ENCODE results near the gene HDLBP. TPM values are rescaled to one million over a fixed set of nuclear protein-coding genes. Genes with fewer than 3 reads are reported as not detected.
A peak's percentile ranks its signal among the peaks of the same experiment; 100 is the strongest.

HDLBP gene
- total RNA-seq, 6 experiments from 2014 or later, result 991 to 1,153 (median 1,104) TPM

DNA sequence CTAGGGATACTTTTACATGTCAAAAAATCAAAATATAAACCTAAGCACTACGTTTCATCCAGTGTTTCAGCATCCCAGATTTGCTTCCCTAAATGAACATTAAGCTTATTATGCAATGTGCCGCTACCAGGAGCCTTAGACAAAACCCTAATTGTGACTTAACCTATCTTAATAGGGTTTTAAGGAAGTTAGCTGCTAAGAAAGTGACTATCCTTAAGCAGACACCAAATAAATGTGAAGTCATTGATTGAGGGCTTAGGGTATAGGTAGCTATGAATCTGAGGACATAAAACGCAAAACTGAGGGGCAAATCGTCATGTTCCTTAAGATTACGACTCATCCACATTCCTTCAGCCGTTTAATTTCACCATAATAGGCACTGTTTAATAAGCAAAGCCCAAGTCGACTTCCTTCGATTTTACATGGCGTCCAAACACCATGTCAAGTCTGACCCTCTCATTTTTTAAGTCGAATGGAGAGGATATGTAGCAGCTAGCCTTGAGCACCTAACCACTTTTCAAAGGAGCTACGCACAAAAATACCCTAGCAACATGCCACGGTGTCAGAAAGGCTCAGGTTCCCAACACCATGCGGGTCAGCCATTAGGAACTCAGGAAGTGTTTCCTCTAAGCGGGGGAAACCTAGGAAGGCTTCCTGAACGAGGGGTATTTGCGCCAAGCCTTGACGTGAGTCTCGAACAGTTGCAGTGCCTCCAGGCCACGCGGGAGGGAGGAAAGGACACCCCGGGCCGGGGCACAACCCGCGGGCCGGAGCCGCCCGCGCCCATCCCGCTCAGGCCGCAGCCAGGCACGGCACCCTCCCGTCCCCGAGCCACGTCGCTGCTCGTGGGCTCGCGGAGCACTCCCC, 1.0 kb downstream of the HDLBP start:
- TF ChIP-seq, protein P1, sequence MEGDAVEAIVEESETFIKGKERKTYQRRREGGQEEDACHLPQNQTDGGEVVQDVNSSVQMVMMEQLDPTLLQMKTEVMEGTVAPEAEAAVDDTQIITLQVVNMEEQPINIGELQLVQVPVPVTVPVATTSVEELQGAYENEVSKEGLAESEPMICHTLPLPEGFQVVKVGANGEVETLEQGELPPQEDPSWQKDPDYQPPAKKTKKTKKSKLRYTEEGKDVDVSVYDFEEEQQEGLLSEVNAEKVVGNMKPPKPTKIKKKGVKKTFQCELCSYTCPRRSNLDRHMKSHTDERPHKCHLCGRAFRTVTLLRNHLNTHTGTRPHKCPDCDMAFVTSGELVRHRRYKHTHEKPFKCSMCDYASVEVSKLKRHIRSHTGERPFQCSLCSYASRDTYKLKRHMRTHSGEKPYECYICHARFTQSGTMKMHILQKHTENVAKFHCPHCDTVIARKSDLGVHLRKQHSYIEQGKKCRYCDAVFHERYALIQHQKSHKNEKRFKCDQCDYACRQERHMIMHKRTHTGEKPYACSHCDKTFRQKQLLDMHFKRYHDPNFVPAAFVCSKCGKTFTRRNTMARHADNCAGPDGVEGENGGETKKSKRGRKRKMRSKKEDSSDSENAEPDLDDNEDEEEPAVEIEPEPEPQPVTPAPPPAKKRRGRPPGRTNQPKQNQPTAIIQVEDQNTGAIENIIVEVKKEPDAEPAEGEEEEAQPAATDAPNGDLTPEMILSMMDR (IDR thresholded peaks at IDR 0.05), result no peak
- H3K36me3 Mint-ChIP-seq (ENCODE audit: low read depth), result peaks cover 46% of the 10 kb centered on the region
- H3K4me1 Mint-ChIP-seq (ENCODE audit: low read depth), result peaks cover 73% of the 10 kb centered on the region

GRCh38 chr2:241313543-241314095, 1.9 kb downstream of the HDLBP start:
- peaks cover 52% of the 10 kb centered on the region for H3K36me3 Mint-ChIP-seq (ENCODE audit: low read depth)
- H3K9me3 Mint-ChIP-seq, result no peaks in the 10 kb centered on the region
- peaks cover 7% of the 10 kb centered on the region for H3K27me3 Mint-ChIP-seq (ENCODE audit: insufficient read depth)
- peak overlapping the region; percentile 100 for H3K4me3 Mint-ChIP-seq
- peak overlapping the region; percentile 100 for H3K27ac Mint-ChIP-seq
- no peak for DNase-seq
- peaks cover 74% of the 10 kb centered on the region for H3K4me1 Mint-ChIP-seq (ENCODE audit: low read depth)
- TF ChIP-seq, protein P1 (IDR thresholded peaks at IDR 0.05), result no peak

More for the DNA sequence above, 1.0 kb downstream of the HDLBP start:
- H3K27ac Mint-ChIP-seq, result peak overlapping the region; percentile 100
- H3K9me3 Mint-ChIP-seq, result no peaks in the 10 kb centered on the region
- peak overlapping the region; percentile 100 for H3K4me3 Mint-ChIP-seq
- peaks cover 6% of the 10 kb centered on the region for H3K27me3 Mint-ChIP-seq (ENCODE audit: insufficient read depth)
- peak; percentile 30 for DNase-seq

- peaks cover 7% of the 10 kb centered on the region for H3K27me3 Mint-ChIP-seq (ENCODE audit: insufficient read depth)
Measured at GRCh38 chr2:241312082-241312481, 3.4 kb downstream of the HDLBP start.

DNA sequence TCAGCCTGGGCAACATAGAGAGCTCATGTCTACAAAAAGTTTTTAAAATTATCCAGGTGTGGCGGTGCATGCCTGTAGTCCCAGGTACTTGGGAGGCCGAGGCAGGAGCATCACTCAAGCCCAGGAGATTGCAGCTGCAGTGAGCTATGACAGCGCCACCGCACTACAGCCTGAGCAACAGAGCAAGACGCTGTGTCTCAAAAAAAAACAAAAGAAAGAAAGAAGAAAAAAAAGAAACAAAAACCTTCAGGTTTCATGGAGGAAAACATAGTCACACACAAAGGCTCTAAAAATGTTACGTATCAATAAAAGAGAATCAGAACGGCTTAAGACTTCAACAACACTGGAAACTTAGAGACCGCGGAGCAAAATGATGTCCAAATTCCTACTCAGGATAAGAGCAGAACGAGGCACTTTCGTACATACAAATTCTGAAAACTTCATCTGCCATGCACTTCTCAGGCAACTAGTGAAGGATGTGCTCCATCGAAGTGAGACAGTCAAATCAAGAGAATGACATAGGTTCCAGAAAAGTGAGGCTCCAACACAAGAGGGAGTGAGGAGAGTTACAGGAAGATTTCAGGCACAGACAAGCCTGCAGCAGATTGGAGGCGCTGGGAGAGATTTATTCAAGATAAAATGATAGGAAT, 4.4 kb downstream of the HDLBP start:
- H3K4me3 Mint-ChIP-seq, result no peak overlapping the region
- TF ChIP-seq, protein P1 (IDR thresholded peaks at IDR 0.05), result no peak
- peaks cover 7% of the 10 kb centered on the region for H3K27me3 Mint-ChIP-seq (ENCODE audit: insufficient read depth)
- H3K36me3 Mint-ChIP-seq (ENCODE audit: low read depth), result peaks cover 28% of the 10 kb centered on the region; the same call in 1 of the 2 replicates
- no peak for DNase-seq
- H3K4me1 Mint-ChIP-seq (ENCODE audit: low read depth), result peaks cover 66% of the 10 kb centered on the region
- H3K9me3 Mint-ChIP-seq, result no peaks in the 10 kb centered on the region
- H3K27ac Mint-ChIP-seq, result peak overlapping the region; percentile 42

More at GRCh38 chr2:241312082-241312481, 3.4 kb downstream of the HDLBP start:
- peaks cover 70% of the 10 kb centered on the region for H3K4me1 Mint-ChIP-seq (ENCODE audit: low read depth)
- peak; percentile 51 for DNase-seq
- H3K9me3 Mint-ChIP-seq, result no peaks in the 10 kb centered on the region
- H3K27ac Mint-ChIP-seq, result peak overlapping the region; percentile 58
- H3K4me3 Mint-ChIP-seq, result peak overlapping the region; percentile 25; the same call in 1 of the 2 replicates
- peaks cover 38% of the 10 kb centered on the region for H3K36me3 Mint-ChIP-seq (ENCODE audit: low read depth)
- TF ChIP-seq, protein P1 (IDR thresholded peaks at IDR 0.05), result no peak

- DNase-seq, result peak; percentile 32
- H3K4me3 Mint-ChIP-seq, result no peak overlapping the region; the same call in 1 of the 2 replicates
- H3K27me3 Mint-ChIP-seq (ENCODE audit: insufficient read depth), result peaks cover 3% of the 10 kb centered on the region
- peak overlapping the region; percentile 23 for H3K27ac Mint-ChIP-seq
- H3K9me3 Mint-ChIP-seq, result no peaks in the 10 kb centered on the region
- peaks cover 66% of the 10 kb centered on the region for H3K4me1 Mint-ChIP-seq (ENCODE audit: low read depth)
- peaks cover 28% of the 10 kb centered on the region; the same call in 1 of the 2 replicates for H3K36me3 Mint-ChIP-seq (ENCODE audit: low read depth)
- TF ChIP-seq, protein P1 (IDR thresholded peaks at IDR 0.05), result no peak
Measured at GRCh38 chr2:241309684-241310117, 5.8 kb downstream of the HDLBP start.

Measured in HFFc6 (cell line).